ENCODE measurements around the gene TRIP12.
"Not testable (repeated sequence)": the region's sequence is repeated elsewhere in the genome, so short reads cannot be mapped to it uniquely, and the experiment has no call there.

TRIP12 gene

GRCh38 chr2:229874647-229875046 lies 47.2 kb downstream of the TRIP12 start:
- no peak for DNase-seq (ENCODE audit: low spot score)

- no peak for DNase-seq (ENCODE audit: low spot score)
Observed at GRCh38 chr2:229873123-229873581, 48.7 kb downstream of the TRIP12 start.

- no peak for DNase-seq (ENCODE audit: low spot score)
Observed at GRCh38 chr2:229870903-229871656, 50.7 kb downstream of the TRIP12 start.

- DNase-seq (ENCODE audit: low spot score): no peak
Observed at GRCh38 chr2:229869226-229869625, 52.6 kb downstream of the TRIP12 start.

- DNase-seq (ENCODE audit: low spot score): no peak
Observed at GRCh38 chr2:229868794-229869193, 53.0 kb downstream of the TRIP12 start.

GRCh38 chr2:229865033-229865432 lies 56.8 kb downstream of the TRIP12 start:
- DNase-seq (ENCODE audit: low spot score): no peak

GRCh38 chr2:229861431-229861830 lies 60.4 kb downstream of the TRIP12 start:
- no peak for DNase-seq (ENCODE audit: low spot score)

GRCh38 chr2:229860334-229860733 lies 61.5 kb downstream of the TRIP12 start:
- no peak for DNase-seq (ENCODE audit: low spot score)

- DNase-seq (ENCODE audit: low spot score): no peak
Observed at GRCh38 chr2:229858351-229858750, 63.5 kb downstream of the TRIP12 start.

- no peak for DNase-seq (ENCODE audit: low spot score)
Observed at GRCh38 chr2:229857634-229858033, 64.2 kb downstream of the TRIP12 start.

- DNase-seq (ENCODE audit: low spot score): no peak
Observed at GRCh38 chr2:229856413-229856812, 65.4 kb downstream of the TRIP12 start.

GRCh38 chr2:229855116-229855515 lies 66.7 kb downstream of the TRIP12 start:
- no peak for DNase-seq (ENCODE audit: low spot score)

- DNase-seq (ENCODE audit: low spot score): no peak
Observed at GRCh38 chr2:229852565-229852964, 69.2 kb downstream of the TRIP12 start.

GRCh38 chr2:229851870-229852269 lies 69.9 kb downstream of the TRIP12 start:
- no peak for DNase-seq (ENCODE audit: low spot score)

GRCh38 chr2:229850355-229851275 lies 71.2 kb downstream of the TRIP12 start:
- not testable (repeated sequence) for DNase-seq (ENCODE audit: low spot score)

- DNase-seq (ENCODE audit: low spot score): no peak
Observed at GRCh38 chr2:229849073-229849472, 72.7 kb downstream of the TRIP12 start.

- no peak for DNase-seq (ENCODE audit: low spot score)
Observed at GRCh38 chr2:229843613-229844012, 78.2 kb downstream of the TRIP12 start.

GRCh38 chr2:229838729-229839128 lies 83.1 kb downstream of the TRIP12 start:
- DNase-seq (ENCODE audit: low spot score): no peak

GRCh38 chr2:229836847-229837246 lies 85.0 kb downstream of the TRIP12 start:
- DNase-seq (ENCODE audit: low spot score): no peak

GRCh38 chr2:229835596-229836283 lies 86.1 kb downstream of the TRIP12 start:
- no peak for DNase-seq (ENCODE audit: low spot score)

GRCh38 chr2:229834368-229834767 lies 87.4 kb downstream of the TRIP12 start:
- not testable (repeated sequence) for DNase-seq (ENCODE audit: low spot score)

- no peak for DNase-seq (ENCODE audit: low spot score)
Observed at GRCh38 chr2:229832510-229832898, 89.3 kb downstream of the TRIP12 start.

Measured in putamen (tissue), 1 donor.